ENCODE measurements around the gene TRIM61. TPM values are rescaled to one million over a fixed set of nuclear protein-coding genes. Genes with fewer than 3 reads are reported as not detected.
"Not testable (repeated sequence)": the region's sequence is repeated elsewhere in the genome, so short reads cannot be mapped to it uniquely, and the experiment has no call there.

TRIM61 gene
- total RNA-seq, 4 donors from 2014 or later = 0.15 TPM; not detected in 3

GRCh38 chr4:164952551-164952950 is 24.9 kb downstream of the TRIM61 start:
- Histone ChIP-seq H3K4me1 (peaks cover 0 to 14% (median 0%) of the 10 kb centered on the region in 3 donors), H3K27me3 (peaks cover 0 to 7% (median 0%) of the 10 kb centered on the region in 4 donors), H3K36me3 (no peaks in the 10 kb centered on the region), H3K9me3 (no peaks in the 10 kb centered on the region), H3K27ac (no peak overlapping the region), H3K4me3 (no peak overlapping the region)
- WGBS, 2 donors = 13 to 53% methylated on average over 3 of the region's 3 CpGs
- TF ChIP-seq, protein P1, sequence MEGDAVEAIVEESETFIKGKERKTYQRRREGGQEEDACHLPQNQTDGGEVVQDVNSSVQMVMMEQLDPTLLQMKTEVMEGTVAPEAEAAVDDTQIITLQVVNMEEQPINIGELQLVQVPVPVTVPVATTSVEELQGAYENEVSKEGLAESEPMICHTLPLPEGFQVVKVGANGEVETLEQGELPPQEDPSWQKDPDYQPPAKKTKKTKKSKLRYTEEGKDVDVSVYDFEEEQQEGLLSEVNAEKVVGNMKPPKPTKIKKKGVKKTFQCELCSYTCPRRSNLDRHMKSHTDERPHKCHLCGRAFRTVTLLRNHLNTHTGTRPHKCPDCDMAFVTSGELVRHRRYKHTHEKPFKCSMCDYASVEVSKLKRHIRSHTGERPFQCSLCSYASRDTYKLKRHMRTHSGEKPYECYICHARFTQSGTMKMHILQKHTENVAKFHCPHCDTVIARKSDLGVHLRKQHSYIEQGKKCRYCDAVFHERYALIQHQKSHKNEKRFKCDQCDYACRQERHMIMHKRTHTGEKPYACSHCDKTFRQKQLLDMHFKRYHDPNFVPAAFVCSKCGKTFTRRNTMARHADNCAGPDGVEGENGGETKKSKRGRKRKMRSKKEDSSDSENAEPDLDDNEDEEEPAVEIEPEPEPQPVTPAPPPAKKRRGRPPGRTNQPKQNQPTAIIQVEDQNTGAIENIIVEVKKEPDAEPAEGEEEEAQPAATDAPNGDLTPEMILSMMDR (IDR thresholded peaks at IDR 0.05) = no peak
- TF ChIP-seq POLR2A (IDR thresholded peaks at IDR 0.05) = no peak
- no peak for DNase-seq
- intact Hi-C loops (cut with DNase I) = no loop called here

DNA sequence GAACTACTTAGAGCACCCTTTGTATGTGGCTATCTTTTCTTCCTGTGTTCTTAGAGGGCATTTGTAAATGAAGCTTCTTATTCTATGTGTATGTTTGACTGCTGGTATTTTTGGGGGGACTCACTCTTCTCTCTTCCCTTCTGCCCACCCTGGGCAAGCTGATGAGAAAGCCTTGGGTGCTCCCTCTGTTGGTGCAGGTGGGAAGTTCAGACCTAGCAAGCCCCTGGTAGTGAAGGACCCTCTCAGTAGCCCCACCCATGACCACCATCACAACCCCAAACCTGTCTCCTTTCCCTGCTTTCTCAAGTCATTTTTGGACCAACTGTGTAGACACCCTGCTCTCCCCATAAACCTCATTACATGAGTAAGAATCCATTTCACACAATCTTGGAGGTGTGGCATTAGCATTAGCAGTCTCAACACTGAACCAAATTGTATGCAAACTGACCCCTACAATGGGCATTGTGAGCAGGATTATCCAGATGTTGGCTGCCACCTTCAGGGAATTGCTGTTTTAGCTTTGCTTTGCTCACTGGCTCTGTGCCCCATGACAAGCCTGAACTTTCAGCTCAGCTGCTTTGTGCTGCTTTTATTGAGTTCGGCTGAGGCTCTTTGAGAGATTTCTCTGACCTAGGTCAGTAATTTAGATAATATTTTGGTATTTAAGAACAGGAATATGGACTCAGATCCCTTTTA is 27.9 kb downstream of the TRIM61 start:
- Histone ChIP-seq H3K9me3 (no peaks in the 10 kb centered on the region), H3K4me3 (no peak overlapping the region), H3K36me3 (no peaks in the 10 kb centered on the region), H3K4me1 (no peaks in the 10 kb centered on the region), H3K27ac (no peak overlapping the region), H3K27me3 (peaks cover 0 to 13% (median 0%) of the 10 kb centered on the region in 4 donors)
- DNase-seq = no peak
- intact Hi-C loops (cut with DNase I) = no loop called here
- TF ChIP-seq, protein P1 (IDR thresholded peaks at IDR 0.05) = no peak
- TF ChIP-seq POLR2A (IDR thresholded peaks at IDR 0.05) = no peak
- 11 to 36% methylated on average over 1 of the region's 1 CpG for WGBS, 2 donors

DNA sequence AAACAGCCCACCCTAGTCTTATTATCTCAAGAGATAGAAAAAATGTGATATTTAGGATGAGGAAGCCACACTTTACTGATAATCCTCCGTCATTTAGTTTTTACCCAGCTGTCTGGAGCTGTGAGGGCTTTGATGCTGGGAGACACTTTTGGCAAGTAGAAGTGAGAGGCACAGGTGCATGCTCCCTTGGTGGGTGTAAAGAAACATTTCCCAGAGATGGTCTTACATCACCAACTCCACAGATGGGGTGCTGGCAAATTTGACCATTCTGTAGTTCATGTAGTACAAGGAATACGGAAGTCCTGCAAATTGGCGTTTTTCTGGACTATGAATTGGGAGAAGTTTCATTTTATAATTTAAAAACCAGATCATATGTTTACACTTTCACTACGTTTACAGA is 28.5 kb downstream of the TRIM61 start:
- no peak overlapping the region for H3K4me3 ChIP-seq
- no peaks in the 10 kb centered on the region for H3K9me3 ChIP-seq
- DNase-seq = no peak
- H3K4me1 ChIP-seq = no peaks in the 10 kb centered on the region
- peaks cover 0 to 13% (median 0%) of the 10 kb centered on the region in 4 donors for H3K27me3 ChIP-seq
- no peak for TF ChIP-seq POLR2A (IDR thresholded peaks at IDR 0.05)
- TF ChIP-seq, protein P1 (IDR thresholded peaks at IDR 0.05) = no peak
- H3K27ac ChIP-seq = no peak overlapping the region
- 68 to 74% methylated on average over 4 of the region's 4 CpGs for WGBS, 2 donors
- no peaks in the 10 kb centered on the region for H3K36me3 ChIP-seq
- intact Hi-C loops (cut with DNase I) = no loop called here

DNA sequence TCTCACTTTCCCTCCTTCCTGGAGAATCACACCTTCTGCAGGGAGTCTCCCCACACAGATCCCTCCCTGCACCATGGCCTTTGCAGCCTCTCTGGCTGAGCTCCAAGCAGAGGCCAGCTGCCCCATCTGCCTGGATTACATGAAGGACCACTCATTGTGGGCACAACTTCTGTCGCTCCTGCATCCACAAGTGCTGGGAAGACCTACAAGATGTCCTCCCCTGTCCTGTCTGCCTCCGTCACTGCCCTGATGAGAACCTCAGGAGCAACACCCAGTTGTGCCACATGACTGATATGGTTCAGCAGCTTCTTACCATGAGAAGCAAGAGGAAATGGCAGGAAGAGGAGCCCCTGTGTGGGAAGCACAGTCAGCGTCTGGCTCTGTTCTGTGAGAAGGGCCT is 29.5 kb downstream of the TRIM61 start:
- peaks cover 0 to 13% (median 0%) of the 10 kb centered on the region in 4 donors for H3K27me3 ChIP-seq
- DNase-seq; intact Hi-C loops (cut with DNase I); H3K27ac ChIP-seq; H3K9me3 ChIP-seq; H3K4me3 ChIP-seq; H3K36me3 ChIP-seq; H3K4me1 ChIP-seq: not testable (repeated sequence)
- 80 to 95% methylated on average over 3 of the region's 3 CpGs for WGBS, 2 donors

- Histone ChIP-seq H3K4me1 (no peaks in the 10 kb centered on the region), H3K36me3 (no peaks in the 10 kb centered on the region), H3K27me3 (peaks cover 0 to 11% (median 0%) of the 10 kb centered on the region in 4 donors), H3K9me3 (no peaks in the 10 kb centered on the region), H3K27ac (no peak overlapping the region), H3K4me3 (no peak overlapping the region)
- WGBS, 2 donors = 66 to 89% methylated on average over 5 of the region's 5 CpGs
- intact Hi-C loops (cut with DNase I) = no loop called here
- TF ChIP-seq, protein P1 (IDR thresholded peaks at IDR 0.05) = no peak
- TF ChIP-seq POLR2A (IDR thresholded peaks at IDR 0.05) = no peak
- no peak for DNase-seq
Measured at GRCh38 chr4:164946810-164947209, 30.6 kb downstream of the TRIM61 start.

All from esophagus squamous epithelium (tissue), 5 donors.